ENCODE data around the gene TTC33. TPM values are rescaled to one million over a fixed set of nuclear protein-coding genes. Genes with fewer than 3 reads are reported as not detected.
"Not testable (repeated sequence)": the region's sequence is repeated elsewhere in the genome, so short reads cannot be mapped to it uniquely, and the experiment has no call there.

TTC33 gene
- total RNA-seq, 4 donors from 2014 or later = 20.2 to 49.0 (median 32.6) TPM

- Histone ChIP-seq H3K9me3 (no peaks in the 10 kb centered on the region), H3K36me3 (no peaks in the 10 kb centered on the region), H3K4me3 (no peak overlapping the region), H3K27ac (no peak overlapping the region), H3K27me3 (no peaks in the 10 kb centered on the region), H3K4me1 (peaks cover 14 to 22% of the 10 kb centered on the region in 2 donors)
- in situ Hi-C loops (cut with MboI; ENCODE audit: low sequenced_read_pairs in 4 of 4) = loop anchor here in 1 of 4 donors (25.0 kb wide), 1 partner anchor 1023 kb away; no protein-coding TSS in a partner anchor
- TF ChIP-seq POLR2A (IDR thresholded peaks at IDR 0.05) = no peak
- no peak for TF ChIP-seq CTCF (IDR thresholded peaks at IDR 0.05 in 4 of 5, conservative IDR thresholded peaks at IDR 0.05 in 1 of 5)
- DNase-seq (no peak), ATAC-seq (no peak)
- intact Hi-C loops (cut with DNase I; ENCODE audit: low total_unique reads) = loop anchor here (2.0 kb wide), 3 partner anchors 47 to 1157 kb away; no protein-coding TSS in a partner anchor
These were observed 20.2 kb downstream of the TTC33 start for GRCh38 chr5:40735609-40736008.

GRCh38 chr5:40734986-40735385 is 20.8 kb downstream of the TTC33 start:
- H3K4me1 ChIP-seq = peaks cover 14 to 22% of the 10 kb centered on the region in 2 donors
- no peak overlapping the region for H3K27ac ChIP-seq
- H3K36me3 ChIP-seq = no peaks in the 10 kb centered on the region
- no peaks in the 10 kb centered on the region for H3K9me3 ChIP-seq
- in situ Hi-C loops (cut with MboI; ENCODE audit: low sequenced_read_pairs in 4 of 4) (loop anchor here in 1 of 4 donors (25.0 kb wide), 1 partner anchor 1023 kb away; no protein-coding TSS in a partner anchor), intact Hi-C loops (cut with DNase I; ENCODE audit: low total_unique reads) (loop anchor here (2.0 kb wide), 1 partner anchor 1156 kb away; no protein-coding TSS in a partner anchor)
- no peak for TF ChIP-seq POLR2A (IDR thresholded peaks at IDR 0.05)
- TF ChIP-seq CTCF (IDR thresholded peaks at IDR 0.05 in 4 of 5, conservative IDR thresholded peaks at IDR 0.05 in 1 of 5) = no peak
- no peak overlapping the region for H3K4me3 ChIP-seq
- DNase-seq (no peak), ATAC-seq (no peak)
- no peaks in the 10 kb centered on the region for H3K27me3 ChIP-seq

GRCh38 chr5:40733879-40734563 is 21.7 kb downstream of the TTC33 start:
- ATAC-seq (no peak), DNase-seq (no peak)
- peaks cover 14 to 22% of the 10 kb centered on the region in 2 donors for H3K4me1 ChIP-seq
- no peaks in the 10 kb centered on the region for H3K27me3 ChIP-seq
- in situ Hi-C loops (cut with MboI; ENCODE audit: low sequenced_read_pairs in 4 of 4) = loop anchor here in 1 of 4 donors (25.0 kb wide), 1 partner anchor 1022 kb away; no protein-coding TSS in a partner anchor
- no peak overlapping the region for H3K4me3 ChIP-seq
- TF ChIP-seq POLR2A (IDR thresholded peaks at IDR 0.05) (no peak), CTCF (IDR thresholded peaks at IDR 0.05 in 4 of 5, conservative IDR thresholded peaks at IDR 0.05 in 1 of 5) (no peak)
- no peaks in the 10 kb centered on the region for H3K36me3 ChIP-seq
- intact Hi-C loops (cut with DNase I; ENCODE audit: low total_unique reads) = loop anchor here (2.0 kb wide), 1 partner anchor 1155 kb away; no protein-coding TSS in a partner anchor
- H3K9me3 ChIP-seq = no peaks in the 10 kb centered on the region
- no peak overlapping the region for H3K27ac ChIP-seq

- DNase-seq (no peak), ATAC-seq (no peak)
- intact Hi-C loops (cut with DNase I; ENCODE audit: low total_unique reads) = no loop called here
- no peaks in the 10 kb centered on the region for H3K27me3 ChIP-seq
- H3K4me3 ChIP-seq = no peak overlapping the region
- no peaks in the 10 kb centered on the region for H3K36me3 ChIP-seq
- peaks cover 14 to 22% of the 10 kb centered on the region in 2 donors for H3K4me1 ChIP-seq
- H3K9me3 ChIP-seq = no peaks in the 10 kb centered on the region
- in situ Hi-C loops (cut with MboI; ENCODE audit: low sequenced_read_pairs in 4 of 4) = loop anchor here in 1 of 4 donors (25.0 kb wide), 1 partner anchor 1021 kb away; no protein-coding TSS in a partner anchor
- TF ChIP-seq POLR2A (IDR thresholded peaks at IDR 0.05) (no peak), CTCF (IDR thresholded peaks at IDR 0.05 in 4 of 5, conservative IDR thresholded peaks at IDR 0.05 in 1 of 5) (no peak)
- no peak overlapping the region for H3K27ac ChIP-seq
These were observed 22.3 kb downstream of the TTC33 start for GRCh38 chr5:40733434-40733833.

- H3K36me3 ChIP-seq = peaks cover 0 to 25% of the 10 kb centered on the region in 2 donors
- H3K4me1 ChIP-seq; in situ Hi-C loops (cut with MboI; ENCODE audit: low sequenced_read_pairs in 4 of 4): not testable (repeated sequence)
These were observed 33.3 kb downstream of the TTC33 start for GRCh38 chr5:40722497-40722911.

More at GRCh38 chr5:40722497-40722911, 33.3 kb downstream of the TTC33 start:
- intact Hi-C loops (cut with DNase I; ENCODE audit: low total_unique reads); H3K27ac ChIP-seq; H3K9me3 ChIP-seq; H3K27me3 ChIP-seq; DNase-seq; ATAC-seq; H3K4me3 ChIP-seq: not testable (repeated sequence)
